ENCODE results near the gene GCSAM.

DNA sequence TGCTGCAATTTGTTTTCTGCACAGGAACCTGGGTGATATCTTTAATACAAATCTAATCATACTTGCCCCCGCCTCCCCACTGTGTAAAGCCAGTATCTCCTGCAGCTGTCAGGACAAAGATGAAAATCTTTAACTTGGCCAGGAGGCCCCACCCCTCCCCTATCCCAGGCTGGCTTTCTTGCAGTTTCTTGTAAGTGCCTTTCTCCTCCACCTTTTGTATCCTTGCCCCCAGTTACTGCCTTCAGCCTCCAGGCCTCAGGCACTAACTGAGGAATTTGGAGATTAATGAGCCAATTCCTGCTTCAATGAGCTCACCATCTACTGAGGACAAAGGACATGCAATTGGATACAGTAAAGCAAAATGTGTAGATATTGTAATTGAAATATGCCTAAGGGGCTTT lies 6.5 kb downstream of the GCSAM start:
- no peak for TF ChIP-seq POLR2A (IDR thresholded peaks at IDR 0.05)
- TF ChIP-seq, protein P1, sequence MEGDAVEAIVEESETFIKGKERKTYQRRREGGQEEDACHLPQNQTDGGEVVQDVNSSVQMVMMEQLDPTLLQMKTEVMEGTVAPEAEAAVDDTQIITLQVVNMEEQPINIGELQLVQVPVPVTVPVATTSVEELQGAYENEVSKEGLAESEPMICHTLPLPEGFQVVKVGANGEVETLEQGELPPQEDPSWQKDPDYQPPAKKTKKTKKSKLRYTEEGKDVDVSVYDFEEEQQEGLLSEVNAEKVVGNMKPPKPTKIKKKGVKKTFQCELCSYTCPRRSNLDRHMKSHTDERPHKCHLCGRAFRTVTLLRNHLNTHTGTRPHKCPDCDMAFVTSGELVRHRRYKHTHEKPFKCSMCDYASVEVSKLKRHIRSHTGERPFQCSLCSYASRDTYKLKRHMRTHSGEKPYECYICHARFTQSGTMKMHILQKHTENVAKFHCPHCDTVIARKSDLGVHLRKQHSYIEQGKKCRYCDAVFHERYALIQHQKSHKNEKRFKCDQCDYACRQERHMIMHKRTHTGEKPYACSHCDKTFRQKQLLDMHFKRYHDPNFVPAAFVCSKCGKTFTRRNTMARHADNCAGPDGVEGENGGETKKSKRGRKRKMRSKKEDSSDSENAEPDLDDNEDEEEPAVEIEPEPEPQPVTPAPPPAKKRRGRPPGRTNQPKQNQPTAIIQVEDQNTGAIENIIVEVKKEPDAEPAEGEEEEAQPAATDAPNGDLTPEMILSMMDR (IDR thresholded peaks at IDR 0.05): no peak
